Stomach (tissue), 4 donors: Measurements from ENCODE around the gene MSH6.

Experiments used
- CTCF ChIP-seq, 7 experiments: fragments of 450-650 bp in 4 of 7; fragments of 200-600 bp in 3 of 7; sonication (generic) in 3 of 7; IDR thresholded peaks; one replicate each; pipeline ENCODE4 v1.5.1; 2016 to 2019; ENCODE audit warnings: antibody characterized with exemption in 7 of 7, control low read depth in 2 of 7, mild to moderate bottlenecking in 1 of 7
- EP300 ChIP-seq: sonication (generic); formaldehyde crosslinking; IDR thresholded peaks from one replicate; pipeline ENCODE4 v1.6.1; 2017; ENCODE audit warnings: antibody characterized with exemption
- POLR2A ChIP-seq, 4 donors: fragments of 450-650 bp; IDR thresholded peaks; one replicate each; pipeline ENCODE4 v1.6.1; 2016; ENCODE audit warnings: antibody characterized with exemption in 4 of 4, control low read depth in 2 of 4, mild to moderate bottlenecking in 1 of 4, moderate library complexity in 1 of 4
- POLR2AphosphoS5 ChIP-seq, 3 donors: sonication (generic); formaldehyde crosslinking; IDR thresholded peaks; one replicate each; pipeline ENCODE4 v1.6.1; 2016; ENCODE audit warnings: antibody characterized with exemption in 3 of 3

- TF ChIP-seq POLR2A (IDR thresholded peaks at IDR 0.05) = no peak
- no peak for TF ChIP-seq CTCF (IDR thresholded peaks at IDR 0.05)
- no peak for TF ChIP-seq EP300
- no peak for TF ChIP-seq POLR2AphosphoS5 (IDR thresholded peaks at IDR 0.05)
These were observed 28.7 kb downstream of the MSH6 start for GRCh38 chr2:47811668-47812067.
